ENCODE measurements around the gene DHCR7. TPM values are rescaled to one million over a fixed set of nuclear protein-coding genes. Genes with fewer than 3 reads are reported as not detected.

Gene DHCR7
- total RNA-seq, 2 donors from 2014 or later: 87.7 to 130 TPM

DNA sequence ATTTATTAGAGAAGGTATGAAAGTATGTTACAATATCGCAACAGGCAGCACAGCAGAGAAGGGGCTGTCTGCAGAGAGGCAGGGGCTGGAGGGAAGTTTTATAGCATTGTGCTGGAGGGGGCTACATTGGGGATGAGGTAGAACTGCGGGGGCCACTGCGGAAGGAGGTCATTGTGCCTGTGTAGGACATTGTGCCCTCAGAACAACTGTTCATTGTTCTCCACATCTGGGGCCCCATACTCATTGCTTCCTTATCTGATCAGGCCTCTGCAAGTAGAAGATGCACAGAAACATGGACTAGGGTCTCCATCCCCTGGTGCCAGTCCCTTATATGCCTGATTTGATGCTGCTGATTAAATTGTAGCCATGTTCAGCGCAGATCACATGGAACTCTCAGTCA, 16.9 kb upstream of the DHCR7 start:
- DNase-seq: no peak
- no peak overlapping the region for H3K4me3 ChIP-seq (ENCODE audit: low read length)
- Mint-ChIP-seq H3K9me3 (peaks cover 31% of the 10 kb centered on the region), H3K4me3 (no peak overlapping the region), H3K36me3 (ENCODE audit: low read depth) (peaks cover 80% of the 10 kb centered on the region), H3K27me3 (ENCODE audit: insufficient read depth) (no peaks in the 10 kb centered on the region), H3K4me1 (peaks cover under 1% of the 10 kb centered on the region), H3K27ac (peak overlapping the region; percentile 36)
- no peaks in the 10 kb centered on the region for H3K27me3 ChIP-seq (ENCODE audit: control insufficient read depth, insufficient read depth, low read length, poor library complexity, severe bottlenecking)
- peaks cover under 1% of the 10 kb centered on the region for H3K4me1 ChIP-seq (ENCODE audit: control insufficient read depth, insufficient read depth, low read length)
- H3K9me3 ChIP-seq (ENCODE audit: control insufficient read depth, low read length): peaks cover 38% of the 10 kb centered on the region
- H3K36me3 ChIP-seq (ENCODE audit: control insufficient read depth, insufficient read depth, low read length): peaks cover 56% of the 10 kb centered on the region
- H3K27ac ChIP-seq (ENCODE audit: low read depth, low read length): no peak overlapping the region
- H3K9ac ChIP-seq (ENCODE audit: extremely low read depth, low read length, poor library complexity, severe bottlenecking): no peak overlapping the region
- no peak for TF ChIP-seq CTCF (conservative IDR thresholded peaks at IDR 0.05)
- WGBS, 2 experiments (ENCODE audit: insufficient coverage in 1 of 2, insufficient read length in 1 of 2): 97 to 100% methylated on average over 2 to 4 of the region's 4 CpGs

GRCh38 chr11:71463331-71464211, 15.4 kb upstream of the DHCR7 start:
- Mint-ChIP-seq H3K27me3 (ENCODE audit: insufficient read depth) (no peaks in the 10 kb centered on the region), H3K4me1 (no peaks in the 10 kb centered on the region), H3K9me3 (peaks cover 16% of the 10 kb centered on the region), H3K27ac (no peak overlapping the region), H3K4me3 (no peak overlapping the region), H3K36me3 (ENCODE audit: low read depth) (peaks cover 78% of the 10 kb centered on the region)
- no peak for TF ChIP-seq CTCF (conservative IDR thresholded peaks at IDR 0.05)
- no peak for DNase-seq
- Histone ChIP-seq H3K4me3 (ENCODE audit: low read length) (no peak overlapping the region), H3K27ac (ENCODE audit: low read depth, low read length) (no peak overlapping the region), H3K27me3 (ENCODE audit: control insufficient read depth, insufficient read depth, low read length, poor library complexity, severe bottlenecking) (no peaks in the 10 kb centered on the region), H3K9ac (ENCODE audit: extremely low read depth, low read length, poor library complexity, severe bottlenecking) (no peak overlapping the region), H3K4me1 (ENCODE audit: control insufficient read depth, insufficient read depth, low read length) (no peaks in the 10 kb centered on the region), H3K36me3 (ENCODE audit: control insufficient read depth, insufficient read depth, low read length) (peaks cover 55% of the 10 kb centered on the region), H3K9me3 (ENCODE audit: control insufficient read depth, low read length) (peaks cover 23% of the 10 kb centered on the region)
- 94 to 96% methylated on average over 24 to 34 of the region's 34 CpGs for WGBS, 2 experiments (ENCODE audit: insufficient coverage in 1 of 2, insufficient read length in 1 of 2)

GRCh38 chr11:71462726-71463125, 14.5 kb upstream of the DHCR7 start:
- H3K36me3 ChIP-seq (ENCODE audit: control insufficient read depth, insufficient read depth, low read length): peaks cover 52% of the 10 kb centered on the region
- no peaks in the 10 kb centered on the region for H3K4me1 ChIP-seq (ENCODE audit: control insufficient read depth, insufficient read depth, low read length)
- peaks cover 73% of the 10 kb centered on the region for H3K36me3 Mint-ChIP-seq (ENCODE audit: low read depth)
- H3K4me3 ChIP-seq (ENCODE audit: low read length): no peak overlapping the region
- no peak overlapping the region for H3K27ac Mint-ChIP-seq
- H3K9ac ChIP-seq (ENCODE audit: extremely low read depth, low read length, poor library complexity, severe bottlenecking): no peak overlapping the region
- H3K27ac ChIP-seq (ENCODE audit: low read depth, low read length): no peak overlapping the region
- H3K9me3 ChIP-seq (ENCODE audit: control insufficient read depth, low read length): peaks cover 15% of the 10 kb centered on the region
- H3K4me3 Mint-ChIP-seq: no peak overlapping the region
- no peaks in the 10 kb centered on the region for H3K27me3 Mint-ChIP-seq (ENCODE audit: insufficient read depth)
- no peak for DNase-seq
- WGBS, 2 experiments (ENCODE audit: insufficient coverage in 1 of 2, insufficient read length in 1 of 2): 90 to 98% methylated on average over 8 to 11 of the region's 11 CpGs
- H3K4me1 Mint-ChIP-seq: no peaks in the 10 kb centered on the region
- TF ChIP-seq CTCF (conservative IDR thresholded peaks at IDR 0.05): no peak
- no peaks in the 10 kb centered on the region for H3K27me3 ChIP-seq (ENCODE audit: control insufficient read depth, insufficient read depth, low read length, poor library complexity, severe bottlenecking)
- peaks cover 7% of the 10 kb centered on the region for H3K9me3 Mint-ChIP-seq
